Measurements from ENCODE around the gene PHACTR3.

GRCh38 chr20:59737816-59738215 lies 133.5 kb downstream of the PHACTR3 start:
- TF ChIP-seq EZH2 (optimal IDR thresholded peaks at IDR 0.05; ENCODE audit: low read depth, low read length) (no peak), CTCF (IDR thresholded peaks at IDR 0.05; ENCODE audit: low read length) (no peak), EZH2phosphoT487 (IDR thresholded peaks at IDR 0.05; ENCODE audit: low read length) (no peak)

Measured in MM.1S (cell line).